HEK293 (cell line): ENCODE results near the gene WDR41.

Experiments
- CTCF ChIA-PET: fragments of 350-600 bp; formaldehyde crosslinking; extraction: SDS; loops from one replicate; lab custom pipeline; 2021; ENCODE audit warnings: antibody characterized with exemption; lab: Yijun Ruan, JAX
- POLR2A ChIA-PET: fragments of 300-600 bp; formaldehyde crosslinking; extraction: SDS; loops from one replicate; lab custom pipeline; 2020; ENCODE audit warnings: antibody characterized with exemption, inconsistent platforms; lab: Yijun Ruan, JAX
- H3K27ac ChIP-seq: fragments of 200-500 bp; sonication (Bioruptor generic); 2 replicates; pipeline ENCODE4 v1.5.1; 2014; ENCODE audit warnings: low read depth, low read length, control low read depth, inconsistent platforms; ENCODE audit errors: extremely low read depth
- H3K36me3 ChIP-seq, 2 experiments: fragments of 200-500 bp in 1 of 2; sonication (Bioruptor generic) in 1 of 2; 1 replicate in 1 of 2; 2 replicates in 1 of 2; pipeline ENCODE4 v1.5.1; 2014 to 2017; ENCODE audit warnings: inconsistent platforms in 2 of 2, low read length in 2 of 2; ENCODE audit not compliant: control insufficient read depth in 2 of 2, insufficient read depth in 1 of 2
- H3K4me1 ChIP-seq: fragments of 200-500 bp; sonication (Bioruptor generic); 2 replicates; pipeline ENCODE4 v1.5.1; 2014; ENCODE audit warnings: mild to moderate bottlenecking, low read length, inconsistent platforms; ENCODE audit not compliant: control insufficient read depth, insufficient read depth
- H3K4me3 ChIP-seq: 2 replicates; pipeline ENCODE4 v1.5.1; 2011; ENCODE audit warnings: low read depth, mild to moderate bottlenecking, control low read depth, low read length, moderate library complexity
- H3K9me3 ChIP-seq: fragments of 200-500 bp; sonication (Bioruptor generic); 2 replicates; pipeline ENCODE4 v1.5.1; 2014; ENCODE audit warnings: low read depth, low read length, inconsistent platforms; ENCODE audit not compliant: control insufficient read depth, insufficient read depth
- HOXC10 ChIP-seq: sonication (generic); formaldehyde crosslinking; IDR thresholded peaks from 2 replicates; pipeline ENCODE4 v1.8.1; 2023; ENCODE audit warnings: mild to moderate bottlenecking, missing genetic modification reagents
- KLF7 ChIP-seq: fragments of 450-650 bp; formaldehyde crosslinking; IDR thresholded peaks from 2 replicates; pipeline ENCODE4 v1.5.1; 2016; ENCODE audit warnings: missing biosample characterization, missing genetic modification characterization, borderline replicate concordance
- MEIS1 ChIP-seq: sonication (generic); formaldehyde crosslinking; IDR thresholded peaks from 2 replicates; pipeline ENCODE4 v1.8.1; 2022; ENCODE audit warnings: missing genetic modification reagents, mild to moderate bottlenecking, borderline replicate concordance
- RBAK ChIP-seq: fragments of 450-650 bp; formaldehyde crosslinking; IDR thresholded peaks from 2 replicates; pipeline ENCODE4 v1.5.1; 2016; ENCODE audit warnings: missing biosample characterization, missing genetic modification characterization
- ZNF175 ChIP-seq: fragments of 450-650 bp; formaldehyde crosslinking; IDR thresholded peaks from 2 replicates; pipeline ENCODE4 v1.5.1; 2016; ENCODE audit warnings: missing biosample characterization, missing genetic modification characterization
- ZNF19 ChIP-seq: fragments of 450-650 bp; formaldehyde crosslinking; IDR thresholded peaks from 2 replicates; pipeline ENCODE4; 2016; ENCODE audit warnings: missing biosample characterization, missing genetic modification characterization, low read depth
- ZNF2 ChIP-seq: fragments of 450-650 bp; formaldehyde crosslinking; IDR thresholded peaks from 2 replicates; pipeline ENCODE4 v1.5.1; 2016; ENCODE audit warnings: missing biosample characterization, missing genetic modification characterization
- ZNF23 ChIP-seq: fragments of 450-650 bp; formaldehyde crosslinking; IDR thresholded peaks from 2 replicates; pipeline ENCODE4 v1.5.1; 2016; ENCODE audit warnings: missing biosample characterization, missing genetic modification characterization, borderline replicate concordance
- ZNF239 ChIP-seq: fragments of 450-650 bp; formaldehyde crosslinking; IDR thresholded peaks from 2 replicates; pipeline ENCODE4 v1.5.1; 2016; ENCODE audit warnings: missing biosample characterization, missing genetic modification characterization
- ZNF248 ChIP-seq: fragments of 450-650 bp; formaldehyde crosslinking; IDR thresholded peaks from 2 replicates; pipeline ENCODE4 v1.5.1; 2017; ENCODE audit warnings: missing biosample characterization, missing genetic modification characterization
- ZNF274 ChIP-seq, 2 experiments: fragments of 200-500 bp in 1 of 2; fragments of 450-650 bp in 1 of 2; sonication (Bioruptor generic) in 1 of 2; formaldehyde crosslinking in 1 of 2; IDR thresholded peaks; 2 replicates each; pipeline versions ENCODE4 v1.5.1 to v1.6.1; 2014 to 2016; ENCODE audit warnings: borderline replicate concordance in 1 of 2, inconsistent platforms in 1 of 2, low read length in 1 of 2, missing biosample characterization in 1 of 2, missing genetic modification characterization in 1 of 2
- ZNF324 ChIP-seq: fragments of 450-650 bp; formaldehyde crosslinking; IDR thresholded peaks from 2 replicates; pipeline ENCODE4 v1.5.1; 2016; ENCODE audit warnings: missing biosample characterization, missing genetic modification characterization
- ZNF350 ChIP-seq: fragments of 450-650 bp; formaldehyde crosslinking; IDR thresholded peaks from 2 replicates; pipeline ENCODE4 v1.5.0; 2017; ENCODE audit warnings: missing biosample characterization, mild to moderate bottlenecking, missing genetic modification characterization
- ZNF404 ChIP-seq: fragments of 450-650 bp; formaldehyde crosslinking; IDR thresholded peaks from 2 replicates; pipeline ENCODE4 v1.5.1; 2017; ENCODE audit warnings: missing biosample characterization, missing genetic modification characterization
- ZNF514 ChIP-seq: fragments of 450-650 bp; formaldehyde crosslinking; IDR thresholded peaks from 2 replicates; pipeline ENCODE4 v1.5.1; 2016; ENCODE audit warnings: missing biosample characterization, missing genetic modification characterization
- ZNF529 ChIP-seq: fragments of 450-650 bp; formaldehyde crosslinking; IDR thresholded peaks from 2 replicates; pipeline ENCODE4 v1.5.1; 2017; ENCODE audit warnings: missing genetic modification characterization, missing biosample characterization; ENCODE audit not compliant: insufficient replicate concordance
- ZNF530 ChIP-seq: fragments of 450-650 bp; formaldehyde crosslinking; IDR thresholded peaks from 2 replicates; pipeline ENCODE4 v1.5.1; 2016; ENCODE audit warnings: low read depth, missing biosample characterization, missing genetic modification characterization
- ZNF544 ChIP-seq: fragments of 450-650 bp; formaldehyde crosslinking; IDR thresholded peaks from 2 replicates; pipeline ENCODE4 v1.5.0; 2017; ENCODE audit warnings: missing biosample characterization, missing genetic modification characterization
- ZNF776 ChIP-seq: fragments of 450-650 bp; formaldehyde crosslinking; IDR thresholded peaks from 2 replicates; pipeline ENCODE4 v1.5.0; 2017; ENCODE audit warnings: missing biosample characterization, missing genetic modification characterization, borderline replicate concordance
- ZXDB ChIP-seq: fragments of 450-650 bp; formaldehyde crosslinking; IDR thresholded peaks from 2 replicates; pipeline ENCODE4 v1.5.1; 2016; ENCODE audit warnings: missing biosample characterization, missing genetic modification characterization
- TF ChIP-seq, protein P1 (sequence below): fragments of 450-650 bp; formaldehyde crosslinking; IDR thresholded peaks from 2 replicates; pipeline ENCODE4 v1.5.1; 2016; ENCODE audit warnings: missing biosample characterization, missing genetic modification characterization
- TF ChIP-seq, protein P2 (sequence below): fragments of 450-650 bp; IDR thresholded peaks from 2 replicates; pipeline ENCODE4 v1.5.1; 2018; ENCODE audit warnings: missing biosample characterization, missing genetic modification characterization
- TF ChIP-seq, protein P3 (sequence below): fragments of 450-650 bp; formaldehyde crosslinking; IDR thresholded peaks from 2 replicates; pipeline ENCODE4; 2016; ENCODE audit warnings: missing biosample characterization, missing genetic modification characterization
- TF ChIP-seq, protein P4 (sequence below): fragments of 450-650 bp; formaldehyde crosslinking; IDR thresholded peaks from 2 replicates; pipeline ENCODE4 v1.5.1; 2016; ENCODE audit warnings: missing biosample characterization, missing genetic modification characterization

WDR41 gene

DNA sequence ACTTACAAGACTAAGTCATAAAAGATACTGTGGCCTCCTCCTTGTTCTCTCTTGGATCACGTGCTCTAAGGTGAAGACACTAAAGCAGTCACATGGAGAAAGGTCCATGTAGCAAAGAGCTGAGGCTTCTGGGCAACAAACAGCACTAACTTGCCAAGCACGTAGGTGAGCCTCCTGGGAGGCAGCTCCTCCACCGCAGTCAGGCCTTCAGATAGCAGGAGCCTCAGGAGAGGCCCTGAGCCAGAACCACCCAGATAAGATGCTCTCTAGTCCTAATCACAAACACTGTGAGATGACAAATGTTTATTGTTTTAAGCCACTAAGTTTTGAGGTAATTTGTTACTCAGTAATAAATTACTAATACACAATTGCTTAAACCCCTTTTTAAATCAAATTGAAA lies 38.0 kb downstream of the WDR41 start:
- Histone ChIP-seq H3K4me1 (no peaks in the 10 kb centered on the region), H3K9me3 (no peaks in the 10 kb centered on the region), H3K27ac (no peak overlapping the region), H3K36me3 (peaks cover 0 to 18% of the 10 kb centered on the region in 2 experiments; a peak in 2 of 3 replicates), H3K4me3 (no peak overlapping the region)
- TF ChIP-seq, protein P1, sequence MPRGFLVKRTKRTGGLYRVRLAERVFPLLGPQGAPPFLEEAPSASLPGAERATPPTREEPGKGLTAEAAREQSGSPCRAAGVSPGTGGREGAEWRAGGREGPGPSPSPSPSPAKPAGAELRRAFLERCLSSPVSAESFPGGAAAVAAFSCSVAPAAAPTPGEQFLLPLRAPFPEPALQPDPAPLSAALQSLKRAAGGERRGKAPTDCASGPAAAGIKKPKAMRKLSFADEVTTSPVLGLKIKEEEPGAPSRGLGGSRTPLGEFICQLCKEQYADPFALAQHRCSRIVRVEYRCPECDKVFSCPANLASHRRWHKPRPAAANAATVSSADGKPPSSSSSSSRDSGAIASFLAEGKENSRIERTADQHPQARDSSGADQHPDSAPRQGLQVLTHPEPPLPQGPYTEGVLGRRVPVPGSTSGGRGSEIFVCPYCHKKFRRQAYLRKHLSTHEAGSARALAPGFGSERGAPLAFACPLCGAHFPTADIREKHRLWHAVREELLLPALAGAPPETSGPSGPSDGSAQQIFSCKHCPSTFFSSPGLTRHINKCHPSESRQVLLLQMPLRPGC (tag by site-specific recombination), result no peak
- TF ChIP-seq ZNF2, result no peak
- TF ChIP-seq ZNF350 (tag by site-specific recombination), result peak; percentile 89
- ChIA-PET POLR2A (no interaction called here), CTCF (no interaction called here)

DNA sequence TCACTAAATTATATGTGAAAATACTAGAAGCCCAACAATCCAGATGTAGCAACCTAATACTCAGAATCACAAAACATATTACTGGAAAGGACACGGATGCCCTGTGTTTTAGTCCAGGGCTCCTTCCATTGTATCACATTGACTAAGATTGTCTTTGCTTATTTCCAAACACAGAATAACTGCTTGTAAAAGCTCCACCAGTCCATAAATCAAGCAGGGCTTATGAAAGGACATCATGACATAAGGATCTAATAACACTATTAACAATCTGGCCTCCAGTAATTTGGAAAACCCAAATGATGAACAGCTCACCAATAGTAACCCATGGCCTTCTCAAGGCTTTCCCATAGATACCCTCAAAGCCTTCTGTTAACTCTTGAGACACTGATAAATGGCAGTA lies 39.8 kb downstream of the WDR41 start:
- CTCF ChIA-PET, result interaction anchor here (0.6 kb wide), 1 partner anchor 210 kb away, joined by 3 read pairs; no protein-coding TSS in a partner anchor
- POLR2A ChIA-PET, result no interaction called here

DNA sequence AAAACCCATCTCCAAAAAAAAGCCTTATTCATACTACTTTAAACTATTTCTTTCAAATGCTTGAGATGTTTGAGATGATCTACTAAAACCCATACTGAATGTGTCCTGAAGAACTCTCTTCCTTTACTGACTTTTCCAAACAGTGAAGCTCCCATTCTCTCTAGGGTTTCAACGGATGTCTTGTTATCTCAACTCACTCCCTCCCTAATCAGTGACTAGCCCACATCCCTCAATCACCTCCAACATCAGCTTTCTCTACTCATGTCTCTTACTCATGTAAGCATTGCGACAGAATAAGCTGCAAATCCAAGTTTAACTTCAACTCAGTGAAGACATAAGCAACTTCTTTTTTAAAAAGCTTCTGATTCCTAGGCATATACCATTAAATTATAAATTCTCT lies 42.1 kb downstream of the WDR41 start:
- POLR2A ChIA-PET, result no interaction called here
- TF ChIP-seq, protein P2, sequence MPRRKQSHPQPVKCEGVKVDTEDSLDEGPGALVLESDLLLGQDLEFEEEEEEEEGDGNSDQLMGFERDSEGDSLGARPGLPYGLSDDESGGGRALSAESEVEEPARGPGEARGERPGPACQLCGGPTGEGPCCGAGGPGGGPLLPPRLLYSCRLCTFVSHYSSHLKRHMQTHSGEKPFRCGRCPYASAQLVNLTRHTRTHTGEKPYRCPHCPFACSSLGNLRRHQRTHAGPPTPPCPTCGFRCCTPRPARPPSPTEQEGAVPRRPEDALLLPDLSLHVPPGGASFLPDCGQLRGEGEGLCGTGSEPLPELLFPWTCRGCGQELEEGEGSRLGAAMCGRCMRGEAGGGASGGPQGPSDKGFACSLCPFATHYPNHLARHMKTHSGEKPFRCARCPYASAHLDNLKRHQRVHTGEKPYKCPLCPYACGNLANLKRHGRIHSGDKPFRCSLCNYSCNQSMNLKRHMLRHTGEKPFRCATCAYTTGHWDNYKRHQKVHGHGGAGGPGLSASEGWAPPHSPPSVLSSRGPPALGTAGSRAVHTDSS (tag by site-specific recombination), result no peak
- no peak for TF ChIP-seq ZNF23 (tag by site-specific recombination)
- TF ChIP-seq, protein P3, sequence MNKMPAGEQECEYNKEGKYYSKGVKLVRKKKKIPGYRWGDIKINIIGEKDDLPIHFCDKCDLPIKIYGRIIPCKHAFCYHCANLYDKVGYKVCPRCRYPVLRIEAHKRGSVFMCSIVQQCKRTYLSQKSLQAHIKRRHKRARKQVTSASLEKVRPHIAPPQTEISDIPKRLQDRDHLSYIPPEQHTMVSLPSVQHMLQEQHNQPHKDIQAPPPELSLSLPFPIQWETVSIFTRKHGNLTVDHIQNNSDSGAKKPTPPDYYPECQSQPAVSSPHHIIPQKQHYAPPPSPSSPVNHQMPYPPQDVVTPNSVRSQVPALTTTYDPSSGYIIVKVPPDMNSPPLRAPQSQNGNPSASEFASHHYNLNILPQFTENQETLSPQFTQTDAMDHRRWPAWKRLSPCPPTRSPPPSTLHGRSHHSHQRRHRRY (tag by site-specific recombination), result no peak
- TF ChIP-seq ZXDB (tag by site-specific recombination), result no peak
- no peak for TF ChIP-seq KLF7 (tag by site-specific recombination)
- TF ChIP-seq ZNF530 (tag by site-specific recombination), result no peak
- TF ChIP-seq, protein P4, sequence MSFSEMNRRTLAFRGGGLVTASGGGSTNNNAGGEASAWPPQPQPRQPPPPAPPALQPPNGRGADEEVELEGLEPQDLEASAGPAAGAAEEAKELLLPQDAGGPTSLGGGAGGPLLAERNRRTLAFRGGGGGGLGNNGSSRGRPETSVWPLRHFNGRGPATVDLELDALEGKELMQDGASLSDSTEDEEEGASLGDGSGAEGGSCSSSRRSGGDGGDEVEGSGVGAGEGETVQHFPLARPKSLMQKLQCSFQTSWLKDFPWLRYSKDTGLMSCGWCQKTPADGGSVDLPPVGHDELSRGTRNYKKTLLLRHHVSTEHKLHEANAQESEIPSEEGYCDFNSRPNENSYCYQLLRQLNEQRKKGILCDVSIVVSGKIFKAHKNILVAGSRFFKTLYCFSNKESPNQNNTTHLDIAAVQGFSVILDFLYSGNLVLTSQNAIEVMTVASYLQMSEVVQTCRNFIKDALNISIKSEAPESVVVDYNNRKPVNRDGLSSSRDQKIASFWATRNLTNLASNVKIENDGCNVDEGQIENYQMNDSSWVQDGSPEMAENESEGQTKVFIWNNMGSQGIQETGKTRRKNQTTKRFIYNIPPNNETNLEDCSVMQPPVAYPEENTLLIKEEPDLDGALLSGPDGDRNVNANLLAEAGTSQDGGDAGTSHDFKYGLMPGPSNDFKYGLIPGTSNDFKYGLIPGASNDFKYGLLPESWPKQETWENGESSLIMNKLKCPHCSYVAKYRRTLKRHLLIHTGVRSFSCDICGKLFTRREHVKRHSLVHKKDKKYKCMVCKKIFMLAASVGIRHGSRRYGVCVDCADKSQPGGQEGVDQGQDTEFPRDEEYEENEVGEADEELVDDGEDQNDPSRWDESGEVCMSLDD (tag by site-specific recombination), result no peak
- TF ChIP-seq ZNF248, result no peak
- TF ChIP-seq ZNF776 (tag by site-specific recombination), result no peak
- no peak for TF ChIP-seq ZNF404 (tag by site-specific recombination)
- no peak for TF ChIP-seq ZNF324 (tag by site-specific recombination)
- CTCF ChIA-PET, result no interaction called here
- H3K4me3 ChIP-seq, result no peak overlapping the region
- H3K36me3 ChIP-seq, result peaks cover 5 to 38% of the 10 kb centered on the region in 2 experiments
- no peaks in the 10 kb centered on the region for H3K4me1 ChIP-seq
- H3K9me3 ChIP-seq, result no peaks in the 10 kb centered on the region
- H3K27ac ChIP-seq, result no peak overlapping the region

More for the DNA sequence above, 39.8 kb downstream of the WDR41 start:
- Histone ChIP-seq H3K36me3 (peaks cover 4 to 35% of the 10 kb centered on the region in 2 experiments), H3K4me3 (no peak overlapping the region), H3K9me3 (no peaks in the 10 kb centered on the region), H3K4me1 (no peaks in the 10 kb centered on the region), H3K27ac (no peak overlapping the region)
- TF ChIP-seq ZNF274 (IDR thresholded peaks at IDR 0.05; ENCODE audit: low read length) (no peak), ZNF274 (tag by site-specific recombination; IDR thresholded peaks at IDR 0.05; ENCODE audit: borderline replicate concordance) (no peak), ZNF404 (tag by site-specific recombination) (no peak), HOXC10 (CRISPR knock-in tag) (no peak), MEIS1 (no peak), ZNF514 (tag by site-specific recombination) (no peak), ZNF529 (tag by site-specific recombination) (no peak), ZNF19 (tag by site-specific recombination) (no peak), ZNF175 (tag by site-specific recombination) (no peak), ZNF239 (no peak), ZNF544 (tag by site-specific recombination) (no peak), RBAK (tag by site-specific recombination) (no peak)
- TF ChIP-seq, all 188 proteins: peak for 0
